Right atrium auricular region (tissue), 2 donors: ENCODE results near the gene TCP10L. TPM values are rescaled to one million over a fixed set of nuclear protein-coding genes. Genes with fewer than 3 reads are reported as not detected.
A peak's percentile ranks its signal among the peaks of the same experiment; 100 is the strongest.
"Not testable (repeated sequence)": the region's sequence is repeated elsewhere in the genome, so short reads cannot be mapped to it uniquely, and the experiment has no call there.

Source experiments
- DNase-seq: peaks from one replicate; pipeline ENCODE4 v3.0.0-alpha.2; 2019; ENCODE audit warnings: low spot score
- H3K27ac ChIP-seq, 2 donors: fragments of 200-600 bp; sonication (generic); 1 replicate in 1 of 2; 2 replicates in 1 of 2; pipeline ENCODE4 v1.5.1; 2016 to 2019
- H3K27me3 ChIP-seq, 2 donors: fragments of 200-600 bp; sonication (generic); one replicate each; pipeline versions ENCODE4 v1.5.1 to v1.6.0; 2017 to 2019
- H3K36me3 ChIP-seq: fragments of 200-600 bp; sonication (generic); one replicate; pipeline ENCODE4 v1.5.1; 2016
- H3K4me1 ChIP-seq, 2 donors: fragments of 200-600 bp; sonication (generic); one replicate each; pipeline versions ENCODE4 v1.5.1 to v1.6.0; 2017 to 2019
- H3K4me3 ChIP-seq, 2 donors: fragments of 200-600 bp; sonication (generic); 1 replicate in 1 of 2; 2 replicates in 1 of 2; pipeline ENCODE4 v1.5.1; 2017 to 2019; ENCODE audit warnings: mild to moderate bottlenecking in 1 of 2, moderate library complexity in 1 of 2
- H3K9me3 ChIP-seq, 2 donors: fragments of 200-600 bp; sonication (generic); one replicate each; pipeline ENCODE4 v1.5.1; 2019
- total RNA-seq, 2 donors: library from RNA; depleted of rRNA; stranded (reverse); fragments of >200 nt; gene quantifications; one replicate each; pipeline ENCODE4 v1.1.0, GENCODE V29; 2016
- TF ChIP-seq, protein P1 (sequence below), 2 donors: fragments of 200-600 bp; sonication (generic); IDR thresholded peaks; one replicate each; pipeline ENCODE4 v1.5.1; 2019; ENCODE audit warnings: antibody characterized with exemption in 2 of 2

The TCP10L gene
- total RNA-seq, 2 donors from 2014 or later = 1.1 TPM; not detected in 1

DNA sequence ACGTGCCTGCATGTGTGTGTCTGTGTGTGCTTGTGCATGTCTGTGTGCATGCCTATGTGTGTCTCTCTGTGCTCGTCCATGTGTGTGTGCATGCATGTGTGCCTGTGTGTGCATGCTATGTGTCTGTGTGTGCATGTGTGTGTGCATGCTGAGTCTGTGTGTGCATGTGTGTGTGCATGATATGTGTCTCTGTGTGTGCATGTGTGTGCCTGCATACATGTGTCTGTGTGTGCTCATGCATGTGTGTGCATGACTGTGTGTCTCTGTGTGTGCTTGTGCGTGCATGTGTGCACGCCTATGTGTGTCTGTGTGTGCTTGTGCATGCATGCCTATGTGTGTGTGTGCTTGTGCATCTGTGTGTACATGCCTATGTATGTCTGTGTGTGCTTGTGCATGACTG, 52.3 kb downstream of the TCP10L start:
- no peak for DNase-seq
- TF ChIP-seq, protein P1, sequence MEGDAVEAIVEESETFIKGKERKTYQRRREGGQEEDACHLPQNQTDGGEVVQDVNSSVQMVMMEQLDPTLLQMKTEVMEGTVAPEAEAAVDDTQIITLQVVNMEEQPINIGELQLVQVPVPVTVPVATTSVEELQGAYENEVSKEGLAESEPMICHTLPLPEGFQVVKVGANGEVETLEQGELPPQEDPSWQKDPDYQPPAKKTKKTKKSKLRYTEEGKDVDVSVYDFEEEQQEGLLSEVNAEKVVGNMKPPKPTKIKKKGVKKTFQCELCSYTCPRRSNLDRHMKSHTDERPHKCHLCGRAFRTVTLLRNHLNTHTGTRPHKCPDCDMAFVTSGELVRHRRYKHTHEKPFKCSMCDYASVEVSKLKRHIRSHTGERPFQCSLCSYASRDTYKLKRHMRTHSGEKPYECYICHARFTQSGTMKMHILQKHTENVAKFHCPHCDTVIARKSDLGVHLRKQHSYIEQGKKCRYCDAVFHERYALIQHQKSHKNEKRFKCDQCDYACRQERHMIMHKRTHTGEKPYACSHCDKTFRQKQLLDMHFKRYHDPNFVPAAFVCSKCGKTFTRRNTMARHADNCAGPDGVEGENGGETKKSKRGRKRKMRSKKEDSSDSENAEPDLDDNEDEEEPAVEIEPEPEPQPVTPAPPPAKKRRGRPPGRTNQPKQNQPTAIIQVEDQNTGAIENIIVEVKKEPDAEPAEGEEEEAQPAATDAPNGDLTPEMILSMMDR (IDR thresholded peaks at IDR 0.05) = no peak

DNA sequence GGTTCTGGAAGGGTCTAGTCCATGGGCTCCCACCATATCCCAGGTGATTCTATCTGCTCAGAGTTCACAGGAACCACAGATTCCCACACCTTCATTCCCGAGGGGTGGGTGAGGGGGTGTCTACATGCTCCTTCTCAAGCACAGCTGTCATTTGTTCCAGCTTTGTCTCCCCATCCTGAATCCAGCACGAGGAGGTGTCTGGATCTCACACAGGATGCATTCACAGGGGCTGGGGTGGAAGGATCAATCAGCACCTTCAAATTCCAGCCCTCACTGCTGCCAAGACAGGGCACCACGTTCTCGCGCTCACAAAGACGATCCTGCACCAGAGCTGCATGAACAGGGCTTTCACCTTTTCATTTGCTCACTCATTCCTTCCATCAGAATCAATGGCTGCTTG, 52.7 kb downstream of the TCP10L start:
- Histone ChIP-seq H3K9me3 (no peaks in the 10 kb centered on the region), H3K4me1 (no peaks in the 10 kb centered on the region), H3K27ac (no peak overlapping the region), H3K27me3 (no peaks in the 10 kb centered on the region), H3K4me3 (no peak overlapping the region), H3K36me3 (no peaks in the 10 kb centered on the region)
- TF ChIP-seq, protein P1 (IDR thresholded peaks at IDR 0.05) = no peak
- DNase-seq = no peak

More for the DNA sequence above, 52.3 kb downstream of the TCP10L start:
- H3K9me3 ChIP-seq = no peaks in the 10 kb centered on the region
- no peaks in the 10 kb centered on the region for H3K27me3 ChIP-seq
- H3K36me3 ChIP-seq = no peaks in the 10 kb centered on the region
- no peak overlapping the region for H3K4me3 ChIP-seq
- H3K4me1 ChIP-seq = no peaks in the 10 kb centered on the region
- no peak overlapping the region for H3K27ac ChIP-seq

DNA sequence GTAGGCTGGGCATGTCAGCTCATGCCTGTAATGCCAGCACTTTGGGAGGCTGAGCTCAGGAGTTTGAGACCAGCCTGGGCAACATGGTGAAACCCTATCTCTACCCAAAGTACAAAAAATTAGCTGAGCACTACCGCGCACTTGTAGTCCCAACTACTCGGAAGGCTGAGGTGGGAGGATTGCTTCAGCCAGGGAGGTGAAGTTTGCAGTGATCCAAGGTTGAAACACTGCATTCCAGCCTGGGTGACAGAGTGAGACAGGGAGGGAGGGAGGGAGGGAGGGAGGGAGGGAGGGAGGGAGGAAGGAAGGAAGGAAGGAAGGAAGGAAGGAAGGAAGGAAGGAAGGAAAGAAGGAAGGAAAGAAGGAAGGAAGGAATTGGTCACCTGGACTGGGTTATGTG, 53.8 kb downstream of the TCP10L start:
- H3K27ac ChIP-seq, DNase-seq, H3K27me3 ChIP-seq, H3K36me3 ChIP-seq, H3K4me1 ChIP-seq, H3K4me3 ChIP-seq, H3K9me3 ChIP-seq: not testable (repeated sequence)

DNA sequence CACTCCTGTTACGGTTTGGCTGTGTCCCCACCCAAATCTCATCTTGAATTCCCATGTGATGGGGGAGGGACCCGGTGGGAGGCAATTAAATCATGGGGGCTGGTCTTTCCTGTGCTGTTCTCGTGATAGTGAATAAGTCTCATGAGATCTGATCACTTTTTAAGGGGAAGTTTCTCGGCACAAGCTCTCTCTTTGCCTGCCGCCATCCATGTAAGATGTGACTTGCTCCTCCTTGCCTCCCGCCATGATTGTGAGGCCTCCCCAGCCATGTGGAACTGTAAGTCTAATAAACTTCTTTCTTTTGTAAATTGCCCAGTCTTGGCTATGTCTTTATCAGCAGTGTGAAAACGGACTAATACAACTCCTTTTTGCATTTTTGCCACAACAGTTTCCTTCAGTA, 54.5 kb downstream of the TCP10L start:
- DNase-seq, H3K27ac ChIP-seq, H3K27me3 ChIP-seq, H3K36me3 ChIP-seq, H3K4me1 ChIP-seq, H3K4me3 ChIP-seq, H3K9me3 ChIP-seq: not testable (repeated sequence)

DNA sequence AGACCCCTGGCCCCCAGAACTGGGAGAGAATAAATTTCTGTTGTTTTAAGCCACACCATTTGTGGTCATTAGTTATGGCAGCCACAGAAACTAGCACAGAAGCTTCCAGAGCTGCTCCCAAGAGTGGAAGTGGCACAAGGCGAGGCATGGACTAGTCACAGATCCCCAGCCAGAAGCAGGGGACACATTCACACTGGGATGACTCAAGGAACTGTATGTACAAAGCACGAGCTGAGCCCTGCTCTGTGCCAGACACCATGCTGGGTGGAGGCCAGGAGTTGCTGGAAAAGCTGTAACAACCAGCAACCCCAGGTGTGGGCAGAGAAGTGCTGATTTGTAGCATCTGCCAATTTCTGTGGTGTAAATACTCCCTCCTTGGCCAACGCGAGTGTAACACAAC, 55.6 kb downstream of the TCP10L start:
- Histone ChIP-seq H3K27me3 (no peaks in the 10 kb centered on the region), H3K27ac (no peak overlapping the region), H3K9me3 (no peaks in the 10 kb centered on the region), H3K4me1 (peaks cover 0 to 7% of the 10 kb centered on the region in 2 donors), H3K4me3 (no peak overlapping the region), H3K36me3 (no peaks in the 10 kb centered on the region)
- no peak for DNase-seq
- TF ChIP-seq, protein P1 (IDR thresholded peaks at IDR 0.05) = no peak

DNA sequence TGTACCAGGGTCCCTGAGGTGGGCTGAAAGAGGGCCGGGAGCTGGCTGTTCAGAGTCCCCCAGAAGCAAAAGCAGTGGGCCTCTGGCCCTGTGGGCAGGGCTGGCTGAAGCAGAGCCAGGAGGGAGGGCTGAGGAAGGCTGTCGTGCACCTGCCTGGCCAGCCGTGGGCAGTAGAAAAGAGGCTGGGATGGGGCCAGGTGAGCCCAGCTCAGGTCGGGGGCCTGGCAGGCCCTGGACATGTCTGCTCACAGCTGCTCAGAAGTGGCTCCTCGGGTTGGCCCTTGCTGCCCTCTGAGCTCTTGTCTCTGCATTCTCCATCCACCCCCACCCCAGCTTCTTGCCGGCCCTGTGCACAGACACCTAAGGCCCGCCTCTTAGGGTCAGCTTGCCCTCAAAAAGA, 60.0 kb downstream of the TCP10L start:
- H3K27ac ChIP-seq = peak overlapping the region; percentile 62 to 85
- TF ChIP-seq, protein P1 (IDR thresholded peaks at IDR 0.05) = no peak
- no peak for DNase-seq
- no peak overlapping the region for H3K4me3 ChIP-seq
- peaks cover 0 to 44% of the 10 kb centered on the region in 2 donors for H3K4me1 ChIP-seq
- no peaks in the 10 kb centered on the region for H3K36me3 ChIP-seq
- no peaks in the 10 kb centered on the region for H3K9me3 ChIP-seq
- no peaks in the 10 kb centered on the region for H3K27me3 ChIP-seq

DNA sequence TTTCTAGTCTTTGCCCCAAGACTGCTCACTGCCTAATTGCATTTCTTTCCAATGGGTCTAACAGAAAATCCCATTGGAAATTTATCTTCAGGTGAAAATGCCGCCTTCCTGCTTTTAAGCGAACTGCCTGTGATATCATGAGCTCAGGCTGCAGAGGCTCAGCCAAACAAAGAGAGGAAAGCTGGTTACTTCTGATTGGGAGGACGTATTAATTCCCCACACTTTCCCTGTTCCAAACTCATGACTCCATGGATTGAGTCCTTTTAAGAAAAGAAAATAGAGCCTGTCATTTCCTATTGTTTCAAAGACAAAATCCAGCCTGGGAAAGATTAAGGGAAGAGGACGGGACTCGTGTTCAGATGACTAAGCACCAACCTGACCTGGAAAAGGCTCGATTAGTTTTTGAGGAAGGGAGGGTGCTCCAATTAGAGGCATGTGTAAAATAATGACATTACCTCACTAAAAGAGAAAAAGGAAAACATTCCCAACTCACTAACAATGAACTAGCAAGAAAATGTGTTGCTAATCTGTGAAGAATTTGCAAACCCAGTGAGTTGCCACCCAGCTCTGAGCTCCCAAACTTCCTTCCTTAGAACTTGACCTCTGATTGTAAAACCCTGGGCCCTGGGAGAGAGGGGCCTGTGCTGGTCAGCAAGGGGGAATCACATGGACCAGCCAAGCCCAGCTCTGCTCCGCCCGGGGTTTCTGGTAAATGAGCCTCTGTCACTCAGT, 61.2 kb downstream of the TCP10L start:
- TF ChIP-seq, protein P1 (IDR thresholded peaks at IDR 0.05) = no peak
- peak; percentile 81 for DNase-seq
- H3K9me3 ChIP-seq = no peaks in the 10 kb centered on the region
- no peaks in the 10 kb centered on the region for H3K27me3 ChIP-seq
- H3K27ac ChIP-seq = peak overlapping the region; percentile 76 to 85
- no peak overlapping the region for H3K4me3 ChIP-seq
- H3K4me1 ChIP-seq = peaks cover 0 to 52% of the 10 kb centered on the region in 2 donors
- H3K36me3 ChIP-seq = no peaks in the 10 kb centered on the region
